Calu3 (cell line): ENCODE measurements around the gene IQGAP1. TPM values are rescaled to one million over a fixed set of nuclear protein-coding genes. Genes with fewer than 3 reads are reported as not detected.

Experiments used
- BruUV-seq: library from RNA; stranded (reverse); fragments of 400-500 nt; replicated peaks from 2 replicates; lab custom pipeline; 2021; lab: Mats Ljungman, UMichigan
- CTCF ChIA-PET: fragments of 300-600 bp; sonication (Branson Sonifier 250); formaldehyde crosslinking; loops from one replicate; lab custom pipeline; 2022; ENCODE audit warnings: antibody characterized with exemption; lab: Charles Lee
- DNase-seq: peaks from one replicate; pipeline ENCODE4 v3.0.0; 2022
- H3K27ac Mint-ChIP-seq: one replicate; pipeline ENCODE4 v1.8.0; 2022; ENCODE audit warnings: mixed read lengths; ENCODE audit not compliant: unreplicated experiment
- H3K27me3 Mint-ChIP-seq: one replicate; pipeline ENCODE4 v1.8.0; 2022; ENCODE audit warnings: mixed read lengths; ENCODE audit not compliant: unreplicated experiment
- H3K36me3 Mint-ChIP-seq: one replicate; pipeline ENCODE4 v1.8.0; 2022; ENCODE audit warnings: mild to moderate bottlenecking, moderate library complexity, mixed read lengths; ENCODE audit not compliant: insufficient read depth, unreplicated experiment
- H3K4me1 Mint-ChIP-seq: one replicate; pipeline ENCODE4 v1.8.0; 2022; ENCODE audit warnings: mild to moderate bottlenecking, low read depth, mixed read lengths; ENCODE audit not compliant: unreplicated experiment
- H3K4me3 Mint-ChIP-seq: one replicate; pipeline ENCODE4 v1.8.0; 2022; ENCODE audit warnings: mild to moderate bottlenecking, low read depth, moderate library complexity, mixed read lengths; ENCODE audit not compliant: unreplicated experiment
- H3K9me3 Mint-ChIP-seq: one replicate; pipeline ENCODE4 v1.8.0; 2022; ENCODE audit warnings: low read depth, mixed read lengths; ENCODE audit not compliant: unreplicated experiment
- CTCF ChIP-seq: fragments of 200-600 bp; IDR thresholded peaks from one replicate; pipeline ENCODE4 v1.8.0; 2022; ENCODE audit warnings: antibody characterized with exemption; ENCODE audit not compliant: unreplicated experiment
- intact Hi-C: fragments of 100-400 bp; cut with micrococcal nuclease; formaldehyde crosslinking; loops from one replicate; pipeline ENCODE4 v1.10.0; 2022; ENCODE audit not compliant: unreplicated experiment
- total RNA-seq: library from RNA; stranded (reverse); gene quantifications from 2 replicates; pipeline ENCODE4 v1.2.3, GENCODE V29; 2022

The IQGAP1 gene
- total RNA-seq, 1 experiment from 2014 or later, result 206 TPM

GRCh38 chr15:90425726-90426346 lies 37.8 kb downstream of the IQGAP1 start:
- TF ChIP-seq CTCF, result no peak
- BruUV-seq, result no TSS peak
- CTCF ChIA-PET, result interaction anchor here (0.5 kb wide), 1 partner anchor 362 kb away, joined by 4 read pairs; no protein-coding TSS in a partner anchor
- intact Hi-C loops, result no loop called here
- H3K36me3 Mint-ChIP-seq, result peaks cover 11% of the 10 kb centered on the region
- peaks cover 14% of the 10 kb centered on the region for H3K4me1 Mint-ChIP-seq
- no peak overlapping the region for H3K4me3 Mint-ChIP-seq
- DNase-seq, result no peak
- no peaks in the 10 kb centered on the region for H3K27me3 Mint-ChIP-seq
- no peak overlapping the region for H3K27ac Mint-ChIP-seq
- no peaks in the 10 kb centered on the region for H3K9me3 Mint-ChIP-seq

DNA sequence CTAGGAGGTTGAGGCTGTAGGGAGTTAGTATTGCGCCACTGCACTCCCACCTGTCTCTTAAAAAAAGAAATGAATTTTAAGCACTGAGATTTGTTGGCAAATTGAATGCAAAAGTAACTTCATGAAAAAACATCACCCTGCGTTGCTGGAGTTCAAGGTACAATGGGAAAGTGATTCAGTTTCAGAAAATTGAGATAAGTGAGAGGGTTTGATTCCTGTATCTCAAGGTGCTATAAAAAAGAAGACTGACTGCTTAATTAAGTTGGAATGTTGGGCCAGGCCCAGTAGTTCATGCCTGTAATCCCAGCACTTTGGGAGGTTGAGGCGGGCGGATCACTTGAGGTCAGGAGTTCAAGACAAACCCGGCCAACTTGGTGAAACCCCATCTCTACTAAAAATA lies 39.1 kb downstream of the IQGAP1 start:
- no TSS peak for BruUV-seq
- DNase-seq, result no peak
- Mint-ChIP-seq H3K4me1 (peaks cover 7% of the 10 kb centered on the region), H3K9me3 (no peaks in the 10 kb centered on the region), H3K36me3 (peaks cover 11% of the 10 kb centered on the region), H3K27me3 (no peaks in the 10 kb centered on the region), H3K27ac (no peak overlapping the region), H3K4me3 (no peak overlapping the region)
- intact Hi-C loops, result no loop called here
- TF ChIP-seq CTCF, result no peak
- CTCF ChIA-PET, result no interaction called here

GRCh38 chr15:90432253-90432652 lies 44.2 kb downstream of the IQGAP1 start:
- H3K4me1 Mint-ChIP-seq, result peaks cover 27% of the 10 kb centered on the region
- no peak for DNase-seq
- intact Hi-C loops, result no loop called here
- no peaks in the 10 kb centered on the region for H3K27me3 Mint-ChIP-seq
- no TSS peak for BruUV-seq
- H3K9me3 Mint-ChIP-seq, result no peaks in the 10 kb centered on the region
- H3K4me3 Mint-ChIP-seq, result no peak overlapping the region
- no peak for TF ChIP-seq CTCF
- H3K27ac Mint-ChIP-seq, result no peak overlapping the region
- H3K36me3 Mint-ChIP-seq, result peaks cover 22% of the 10 kb centered on the region
- CTCF ChIA-PET, result no interaction called here

DNA sequence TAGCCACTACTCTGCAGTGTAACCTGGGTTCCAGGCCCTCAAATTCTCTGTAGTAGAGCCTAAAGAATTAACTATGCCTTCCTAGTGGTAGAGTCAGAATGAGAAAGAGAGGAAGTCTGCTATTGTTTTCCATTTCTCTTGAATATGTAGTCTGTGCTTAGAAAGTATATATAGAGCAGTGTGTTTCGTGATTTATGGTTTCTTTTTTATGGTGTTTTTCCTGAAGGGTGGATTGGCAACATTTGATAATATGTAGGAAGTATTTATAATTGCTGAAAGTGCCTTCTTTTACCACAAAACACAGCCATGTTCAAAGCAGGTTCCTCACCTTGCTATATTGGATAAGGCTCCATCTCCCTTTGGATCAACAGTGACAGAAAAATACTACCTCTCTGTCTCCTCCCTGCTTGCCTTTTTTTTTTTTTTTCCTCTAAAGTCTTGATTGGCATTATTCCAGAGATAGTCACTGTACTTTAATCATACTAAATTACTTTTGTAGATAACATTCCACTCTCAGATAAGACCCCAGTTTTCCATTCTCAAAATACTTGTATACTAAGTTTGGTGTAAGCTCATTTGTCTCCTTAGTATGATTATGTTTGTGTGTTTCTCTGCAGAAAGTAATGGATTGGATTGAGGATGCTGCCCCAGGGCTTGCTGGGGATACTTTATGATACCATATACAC lies 47.8 kb downstream of the IQGAP1 start:
- intact Hi-C loops, result no loop called here
- Mint-ChIP-seq H3K9me3 (no peaks in the 10 kb centered on the region), H3K4me1 (peaks cover 21% of the 10 kb centered on the region), H3K27ac (no peak overlapping the region), H3K4me3 (no peak overlapping the region), H3K27me3 (no peaks in the 10 kb centered on the region), H3K36me3 (peaks cover 18% of the 10 kb centered on the region)
- DNase-seq, result no peak
- no peak for TF ChIP-seq CTCF
- BruUV-seq, result no TSS peak
- CTCF ChIA-PET, result interaction anchor here (0.7 to 1.1 kb wide), 2 partner anchors 15 to 93 kb away, joined by 3 to 4 read pairs; no protein-coding TSS in a partner anchor
